GM12872 (cell line): ENCODE data around the gene TMEM38B.

Experiments
- TF ChIP-seq, protein P1 (sequence below): IDR thresholded peaks from 3 replicates; pipeline ENCODE4 v1.5.1; 2011; ENCODE audit warnings: low read depth, mild to moderate bottlenecking, low read length, moderate library complexity; ENCODE audit not compliant: insufficient read depth

The TMEM38B gene

DNA sequence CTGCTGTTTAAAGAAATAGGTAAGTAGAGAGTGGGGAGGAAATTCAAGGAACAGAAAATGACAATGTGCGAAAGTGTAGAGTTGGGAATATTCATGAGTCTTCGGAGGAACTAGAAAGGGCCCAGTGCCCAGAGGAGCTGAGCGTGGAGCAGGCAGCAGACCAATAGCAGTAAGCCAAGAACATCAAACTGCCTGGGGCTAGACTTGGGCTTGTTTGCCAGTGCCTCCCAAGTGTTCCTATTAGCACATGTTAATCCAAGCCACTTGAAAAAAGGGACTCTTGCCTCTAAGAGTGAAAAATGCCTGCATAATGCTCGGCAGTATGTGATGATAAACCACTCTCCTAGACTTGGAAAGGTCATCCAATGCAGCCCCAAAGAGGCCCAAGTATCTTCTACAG, 33.3 kb upstream of the TMEM38B start:
- TF ChIP-seq, protein P1, sequence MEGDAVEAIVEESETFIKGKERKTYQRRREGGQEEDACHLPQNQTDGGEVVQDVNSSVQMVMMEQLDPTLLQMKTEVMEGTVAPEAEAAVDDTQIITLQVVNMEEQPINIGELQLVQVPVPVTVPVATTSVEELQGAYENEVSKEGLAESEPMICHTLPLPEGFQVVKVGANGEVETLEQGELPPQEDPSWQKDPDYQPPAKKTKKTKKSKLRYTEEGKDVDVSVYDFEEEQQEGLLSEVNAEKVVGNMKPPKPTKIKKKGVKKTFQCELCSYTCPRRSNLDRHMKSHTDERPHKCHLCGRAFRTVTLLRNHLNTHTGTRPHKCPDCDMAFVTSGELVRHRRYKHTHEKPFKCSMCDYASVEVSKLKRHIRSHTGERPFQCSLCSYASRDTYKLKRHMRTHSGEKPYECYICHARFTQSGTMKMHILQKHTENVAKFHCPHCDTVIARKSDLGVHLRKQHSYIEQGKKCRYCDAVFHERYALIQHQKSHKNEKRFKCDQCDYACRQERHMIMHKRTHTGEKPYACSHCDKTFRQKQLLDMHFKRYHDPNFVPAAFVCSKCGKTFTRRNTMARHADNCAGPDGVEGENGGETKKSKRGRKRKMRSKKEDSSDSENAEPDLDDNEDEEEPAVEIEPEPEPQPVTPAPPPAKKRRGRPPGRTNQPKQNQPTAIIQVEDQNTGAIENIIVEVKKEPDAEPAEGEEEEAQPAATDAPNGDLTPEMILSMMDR, result no peak

DNA sequence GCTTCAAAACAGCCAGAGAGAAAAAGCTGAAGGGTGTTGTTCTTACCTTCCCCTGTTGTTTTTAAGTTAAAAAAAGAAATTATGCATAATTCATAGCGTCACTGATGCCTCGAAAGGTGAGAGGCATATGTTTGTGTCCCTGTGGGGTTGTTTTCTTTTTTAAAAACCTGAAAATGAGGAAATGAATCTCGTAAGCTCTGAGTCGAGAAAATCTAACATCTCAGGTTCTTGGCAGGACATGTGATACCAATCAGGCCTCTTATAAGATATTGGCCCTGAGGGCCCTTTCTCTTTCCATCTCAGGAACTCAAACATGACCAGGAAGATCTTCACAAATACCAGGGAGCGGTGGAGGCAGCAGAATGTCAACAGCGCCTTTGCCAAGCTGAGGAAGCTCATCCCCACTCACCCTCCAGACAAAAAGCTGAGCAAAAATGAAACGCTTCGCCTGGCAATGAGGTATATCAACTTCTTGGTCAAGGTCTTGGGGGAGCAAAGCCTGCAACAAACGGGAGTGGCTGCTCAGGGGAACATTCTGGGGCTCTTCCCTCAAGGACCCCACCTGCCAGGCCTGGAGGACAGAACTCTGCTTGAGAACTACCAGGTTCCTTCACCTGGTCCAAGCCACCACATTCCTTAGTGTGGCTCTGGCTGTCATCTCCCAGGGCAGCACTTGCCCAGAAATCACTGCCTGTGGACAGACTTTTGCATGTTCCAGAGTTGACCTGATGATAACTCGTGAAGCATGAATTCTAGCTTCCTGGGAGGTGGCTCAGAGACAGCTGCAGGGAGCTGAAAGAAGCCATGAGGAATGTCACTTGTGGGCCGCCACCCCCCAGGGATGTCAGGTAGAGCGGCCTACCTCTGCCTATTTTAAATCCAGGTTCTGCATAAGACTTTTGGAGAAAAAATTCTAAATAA, 31.9 kb upstream of the TMEM38B start, which contains the start of gene TAL2:
TAL2 (plus strand) TSS at position 274 of the 921 bp plus-strand sequence; CDS start at position 314, 40 bp downstream.
- TF ChIP-seq, protein P1, result no peak

DNA sequence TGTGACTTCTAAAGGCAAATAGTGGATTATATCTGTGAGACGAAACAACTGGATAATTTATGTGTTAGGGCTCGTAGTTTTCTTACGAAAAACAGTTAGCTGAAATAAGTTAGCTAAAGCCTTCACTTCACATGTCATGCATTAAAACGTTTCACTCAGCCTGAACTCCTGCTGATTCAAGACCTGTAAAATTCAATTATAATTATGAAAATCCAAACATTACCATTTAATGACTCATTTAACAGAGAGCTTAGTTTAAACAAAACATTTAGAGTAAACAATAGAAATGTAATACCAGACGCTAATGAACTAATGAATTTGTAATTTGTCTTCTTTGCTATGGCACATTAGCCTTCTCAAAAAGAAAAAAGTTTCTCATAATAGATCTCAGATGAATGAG, 30.4 kb upstream of the TMEM38B start:
- TF ChIP-seq, protein P1, result no peak

DNA sequence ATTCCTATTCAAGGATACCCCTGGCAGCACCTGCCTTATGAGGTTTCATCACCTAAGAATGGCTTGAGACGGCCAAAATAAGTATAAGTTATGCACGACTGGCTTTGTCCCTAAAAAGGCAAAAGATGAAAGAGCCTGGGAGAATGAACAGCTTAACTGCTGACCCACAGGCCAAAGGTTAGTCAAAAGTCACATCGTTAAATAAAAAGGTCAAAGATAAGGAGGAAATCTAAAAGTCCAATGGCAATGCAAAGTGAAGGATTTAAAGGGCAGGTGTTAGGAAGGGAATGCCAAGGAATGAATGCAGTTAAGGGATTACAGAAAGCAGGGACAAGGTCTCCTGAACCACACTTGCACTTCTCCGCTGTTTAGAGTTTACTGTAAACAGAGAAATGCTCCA, 26.5 kb upstream of the TMEM38B start:
- TF ChIP-seq, protein P1, result no peak

DNA sequence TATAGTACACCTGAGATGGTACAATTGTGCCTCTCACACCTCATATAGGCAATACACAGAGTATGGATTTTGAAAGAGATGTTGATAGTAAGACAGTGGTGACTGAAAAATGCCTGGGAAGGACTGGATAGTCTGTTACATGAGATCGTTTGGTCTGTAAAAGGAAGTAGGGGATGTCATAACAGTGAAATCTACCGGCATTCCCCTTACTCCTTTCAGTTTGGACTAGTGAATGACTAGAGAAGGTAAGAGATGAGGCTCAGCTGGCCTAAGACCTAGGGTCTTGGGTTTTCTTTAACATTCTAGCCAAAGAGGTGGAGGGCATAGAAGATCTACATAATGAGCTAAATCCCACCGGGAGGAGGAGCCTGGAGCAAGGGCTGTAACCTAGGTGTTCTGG, 24.0 kb upstream of the TMEM38B start:
- TF ChIP-seq, protein P1, result no peak

DNA sequence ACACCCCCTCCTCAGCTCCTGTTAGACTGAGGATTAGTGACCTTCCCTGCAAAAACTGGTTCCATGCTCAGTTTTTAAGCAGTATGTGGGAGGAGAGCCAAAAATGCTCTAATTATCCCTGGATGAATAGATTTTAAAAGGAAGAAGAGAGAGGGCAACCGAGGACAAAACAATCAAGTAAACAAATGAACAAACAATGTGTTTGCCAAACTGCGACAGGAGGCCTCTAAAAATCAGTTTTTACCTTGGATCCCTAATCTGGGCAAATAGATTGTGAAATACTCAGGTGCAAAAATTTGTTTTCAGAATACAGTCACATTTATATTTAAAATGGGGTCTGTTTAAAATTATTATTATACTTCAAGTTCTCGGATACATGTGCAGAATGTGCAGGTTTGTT, 23.6 kb upstream of the TMEM38B start:
- TF ChIP-seq, protein P1, result no peak

DNA sequence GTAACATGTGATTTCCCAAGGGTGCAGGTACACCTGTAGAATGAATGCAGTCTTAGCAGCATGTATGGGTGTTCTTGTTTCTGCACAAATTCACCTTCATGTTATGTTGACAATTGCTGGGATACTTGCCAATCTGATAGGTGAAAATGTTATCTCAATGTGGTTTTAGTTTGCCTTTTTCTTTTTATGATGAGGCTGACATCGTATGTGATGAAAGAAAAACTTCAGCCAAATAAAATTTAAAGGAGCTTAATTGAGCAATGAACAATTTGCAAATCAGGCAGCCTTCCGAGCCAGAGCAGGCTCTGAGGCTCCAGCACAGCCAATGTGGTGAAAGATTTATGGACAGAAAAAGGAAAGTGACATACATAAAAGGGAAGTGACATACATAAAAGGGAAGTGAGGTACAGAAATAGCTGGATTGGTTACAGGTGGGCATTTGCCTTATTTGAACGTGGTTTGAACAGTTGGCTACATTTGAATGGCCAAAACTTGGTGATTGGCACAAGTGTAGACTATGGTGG, 21.6 kb upstream of the TMEM38B start:
- TF ChIP-seq, protein P1, result no peak
